H9 (cell line): ENCODE measurements around the gene LDB2. TPM values are rescaled to one million over a fixed set of nuclear protein-coding genes. Genes with fewer than 3 reads are reported as not detected.

Source experiments
- DNase-seq: peaks from one replicate; pipeline ENCODE4 v3.0.0-alpha.2; 2017
- H2AFZ ChIP-seq: one replicate; pipeline ENCODE4 v1.6.1; 2013; ENCODE audit warnings: mild to moderate bottlenecking, low read length, control low read depth, moderate library complexity
- H2AK5ac ChIP-seq: 2 replicates; pipeline ENCODE4 v1.6.1; 2013; ENCODE audit warnings: low read length, control low read depth, mixed read lengths; ENCODE audit not compliant: insufficient read length
- H2BK120ac ChIP-seq: one replicate; pipeline ENCODE4 v1.6.1; 2013; ENCODE audit warnings: low read depth, mild to moderate bottlenecking, low read length, control low read depth, inconsistent platforms; ENCODE audit not compliant: poor library complexity, severe bottlenecking
- H2BK12ac ChIP-seq: 2 replicates; pipeline ENCODE4 v1.6.1; 2013; ENCODE audit warnings: low read length, control low read depth, mixed read lengths, low read depth; ENCODE audit not compliant: insufficient read length
- H2BK15ac ChIP-seq: 2 replicates; pipeline ENCODE4 v1.6.1; 2013; ENCODE audit warnings: low read depth, low read length, control low read depth
- H2BK20ac ChIP-seq: one replicate; pipeline ENCODE4 v1.6.1; 2013; ENCODE audit warnings: low read depth, mild to moderate bottlenecking, low read length, control low read depth, inconsistent platforms; ENCODE audit not compliant: poor library complexity, severe bottlenecking
- H2BK5ac ChIP-seq: 2 replicates; pipeline ENCODE4 v1.6.1; 2013; ENCODE audit warnings: low read length, control low read depth, mixed read lengths; ENCODE audit not compliant: insufficient read length
- H3K14ac ChIP-seq: 2 replicates; pipeline ENCODE4 v1.6.1; 2013; ENCODE audit warnings: low read length, control low read depth; ENCODE audit not compliant: insufficient read depth
- H3K18ac ChIP-seq: 2 replicates; pipeline ENCODE4 v1.6.1; 2013; ENCODE audit warnings: low read depth, mild to moderate bottlenecking, mixed read lengths, low read length, control low read depth; ENCODE audit not compliant: insufficient read length
- H3K23ac ChIP-seq: 2 replicates; pipeline ENCODE4 v1.6.1; 2013; ENCODE audit warnings: low read length, control low read depth, mixed read lengths, low read depth; ENCODE audit not compliant: insufficient read length
- H3K23me2 ChIP-seq: 2 replicates; pipeline ENCODE4 v1.6.1; 2013; ENCODE audit warnings: low read depth, mild to moderate bottlenecking, mixed read lengths, low read length, control low read depth; ENCODE audit not compliant: insufficient read length, poor library complexity, severe bottlenecking
- H3K27ac ChIP-seq: 2 replicates; pipeline ENCODE4 v1.5.1; 2013; ENCODE audit warnings: low read length, control low read depth, mixed read lengths, low read depth; ENCODE audit not compliant: insufficient read length
- H3K27me3 ChIP-seq: 2 replicates; pipeline ENCODE4 v1.6.1; 2013; ENCODE audit warnings: low read length, control low read depth, inconsistent platforms; ENCODE audit not compliant: insufficient read depth
- H3K4ac ChIP-seq: 2 replicates; pipeline ENCODE4 v1.6.1; 2013; ENCODE audit warnings: low read depth, mild to moderate bottlenecking, control low read depth, inconsistent platforms, low read length, moderate library complexity
- H3K4me1 ChIP-seq: 2 replicates; pipeline ENCODE4 v1.6.1; 2013; ENCODE audit warnings: low read length, control low read depth, inconsistent platforms; ENCODE audit not compliant: insufficient read depth
- H3K4me2 ChIP-seq: 2 replicates; pipeline ENCODE4 v1.6.1; 2013; ENCODE audit warnings: low read length, control low read depth, mixed read lengths; ENCODE audit not compliant: insufficient read length, insufficient read depth
- H3K56ac ChIP-seq: 2 replicates; pipeline ENCODE4 v1.6.1; 2013; ENCODE audit warnings: low read depth, mild to moderate bottlenecking, mixed read lengths, low read length, control low read depth; ENCODE audit not compliant: insufficient read length
- H3K79me1 ChIP-seq: 2 replicates; pipeline ENCODE4 v1.6.1; 2013; ENCODE audit warnings: low read depth, mild to moderate bottlenecking, moderate library complexity, low read length, control low read depth, inconsistent platforms; ENCODE audit not compliant: insufficient read depth, poor library complexity, severe bottlenecking
- H3K79me2 ChIP-seq: 2 replicates; pipeline ENCODE4 v1.6.1; 2013; ENCODE audit warnings: low read length, control low read depth, inconsistent platforms; ENCODE audit not compliant: insufficient read depth
- H3K9ac ChIP-seq: 2 replicates; pipeline ENCODE4 v1.6.1; 2013; ENCODE audit warnings: low read length, control low read depth, mixed read lengths; ENCODE audit not compliant: insufficient read length; ENCODE audit errors: extremely low read depth
- H3K9me3 ChIP-seq: one replicate; pipeline ENCODE4 v1.6.1; 2013; ENCODE audit warnings: low read depth, low read length, inconsistent platforms; ENCODE audit not compliant: control insufficient read depth
- H3T11ph ChIP-seq: one replicate; pipeline ENCODE4 v1.6.1; 2013; ENCODE audit warnings: mild to moderate bottlenecking, low read length, control low read depth, inconsistent platforms
- H4K20me1 ChIP-seq: one replicate; pipeline ENCODE4 v1.6.1; 2013; ENCODE audit not compliant: control insufficient read depth, insufficient read length, insufficient read depth
- H4K5ac ChIP-seq: 2 replicates; pipeline ENCODE4 v1.6.1; 2013; ENCODE audit warnings: low read depth, mild to moderate bottlenecking, mixed read lengths, low read length, control low read depth; ENCODE audit not compliant: insufficient read length
- H4K8ac ChIP-seq: replicated peaks from 2 replicates; pipeline ENCODE4 v1.6.1; 2013; ENCODE audit warnings: low read length, control low read depth, mixed read lengths, low read depth; ENCODE audit not compliant: insufficient read length
- H4K91ac ChIP-seq: 2 replicates; pipeline ENCODE4 v1.6.1; 2013; ENCODE audit warnings: low read depth, mild to moderate bottlenecking, moderate library complexity, mixed read lengths, low read length, control low read depth; ENCODE audit not compliant: insufficient read length
- H3K27ac Mint-ChIP-seq, 3 experiments: 2 replicates in 2 of 3; 3 replicates in 1 of 3; pipeline ENCODE4 v1.8.0; 2020 to 2021; ENCODE audit warnings: mixed read lengths in 3 of 3, mild to moderate bottlenecking in 1 of 3, moderate library complexity in 1 of 3
- H3K27me3 Mint-ChIP-seq: 2 replicates; pipeline ENCODE4 v1.8.0; 2021; ENCODE audit warnings: low read depth, mild to moderate bottlenecking, moderate library complexity, mixed read lengths
- H3K36me3 Mint-ChIP-seq, 3 experiments: 2 replicates in 2 of 3; 3 replicates in 1 of 3; pipeline ENCODE4 v1.8.0; 2020 to 2021; ENCODE audit warnings: low read depth in 3 of 3, mixed read lengths in 3 of 3; ENCODE audit not compliant: insufficient read depth in 1 of 3
- H3K4me1 Mint-ChIP-seq, 2 experiments: 2 replicates each; pipeline ENCODE4 v1.8.0; 2020; ENCODE audit warnings: mixed read lengths in 2 of 2
- H3K4me3 Mint-ChIP-seq, 2 experiments: 2 replicates in 1 of 2; 3 replicates in 1 of 2; pipeline ENCODE4 v1.8.0; 2020 to 2021; ENCODE audit warnings: mild to moderate bottlenecking in 2 of 2, mixed read lengths in 2 of 2, moderate library complexity in 1 of 2
- H3K9me3 Mint-ChIP-seq, 2 experiments: 2 replicates in 1 of 2; 3 replicates in 1 of 2; pipeline ENCODE4 v1.8.0; 2020; ENCODE audit warnings: mild to moderate bottlenecking in 2 of 2, mixed read lengths in 2 of 2, moderate library complexity in 1 of 2
- WGBS: extraction: QIAGEN DNeasy Blood & Tissue Kit; methylation state at CpG from one replicate; pipeline ENCODE4 v1.1.7; 2013; ENCODE audit warnings: missing lambda C conversion rate, low lambda C conversion rate, mixed read lengths; ENCODE audit not compliant: insufficient read length; ENCODE audit errors: extremely low coverage; 5-methylcytosine and 5-hydroxymethylcytosine counted together
- total RNA-seq: library from RNA; stranded (reverse); gene quantifications from 2 replicates; pipeline ENCODE4 v1.2.1, GENCODE V29; 2021
- TF ChIP-seq, protein P1 (sequence below): fragments of 200-600 bp; sonication (generic); conservative IDR thresholded peaks from 3 replicates; pipeline ENCODE4 v1.8.0; 2021; ENCODE audit warnings: antibody characterized with exemption, mild to moderate bottlenecking

LDB2 gene
- total RNA-seq, 1 experiment from 2014 or later = 22.5 TPM

DNA sequence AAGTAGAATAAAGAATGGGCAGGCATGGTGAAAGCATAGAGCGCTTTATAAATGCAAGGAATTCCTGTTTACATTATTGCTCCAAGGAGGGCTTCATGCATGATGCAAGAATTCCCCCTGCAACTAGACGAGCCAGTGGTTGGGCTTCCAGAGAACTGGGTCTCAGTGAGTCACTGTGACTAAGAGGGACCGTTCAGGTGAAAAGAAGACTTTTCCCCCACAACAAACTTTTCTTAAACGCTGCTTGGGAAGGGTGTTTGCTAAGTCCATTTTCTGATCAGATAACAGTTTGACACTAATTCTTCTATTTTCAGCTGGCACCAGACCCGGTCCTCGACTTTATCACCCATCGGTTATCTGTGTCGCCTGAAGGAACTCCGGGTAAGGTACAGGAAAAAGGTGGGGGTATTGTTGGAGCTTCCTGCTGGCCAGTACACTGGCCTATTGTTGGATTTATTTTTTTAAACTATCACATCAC lies 40.1 kb downstream of the LDB2 start:
- Histone ChIP-seq H3K9me3 (no peaks in the 10 kb centered on the region), H3K79me2 (peaks cover 5% of the 10 kb centered on the region; the same call in 1 of the 2 replicates), H3K23me2 (no peaks in the 10 kb centered on the region), H2BK5ac (no peak overlapping the region), H4K20me1 (no peaks in the 10 kb centered on the region), H2AK5ac (no peak overlapping the region), H2BK20ac (no peak overlapping the region), H3K23ac (no peak overlapping the region), H3K9ac (no peak overlapping the region), H3K4me2 (no peak overlapping the region), H4K8ac (no peak overlapping the region), H2AFZ (no peak overlapping the region), H3K79me1 (no peaks in the 10 kb centered on the region), H2BK12ac (no peak overlapping the region), H3K14ac (no peak overlapping the region), H3K4ac (no peak overlapping the region), H4K91ac (no peak overlapping the region), H3K27me3 (no peaks in the 10 kb centered on the region), H3K18ac (no peak overlapping the region), H4K5ac (no peak overlapping the region), H3K56ac (no peak overlapping the region), H2BK120ac (no peak overlapping the region), H2BK15ac (no peak overlapping the region), H3T11ph (no peak overlapping the region), H3K27ac (peak overlapping the region; percentile 20), H3K4me1 (peaks cover 16% of the 10 kb centered on the region)
- Mint-ChIP-seq H3K9me3 (no peaks in the 10 kb centered on the region), H3K4me3 (no peak overlapping the region), H3K27ac (peak overlapping the region in 1 of 3 experiments; percentile 68; a peak in 1 of 7 replicates), H3K27me3 (no peaks in the 10 kb centered on the region), H3K36me3 (peaks cover 0 to 5% (median 0%) of the 10 kb centered on the region in 3 experiments; a peak in 2 of 7 replicates), H3K4me1 (peaks cover 43 to 49% of the 10 kb centered on the region in 2 experiments)
- TF ChIP-seq, protein P1, sequence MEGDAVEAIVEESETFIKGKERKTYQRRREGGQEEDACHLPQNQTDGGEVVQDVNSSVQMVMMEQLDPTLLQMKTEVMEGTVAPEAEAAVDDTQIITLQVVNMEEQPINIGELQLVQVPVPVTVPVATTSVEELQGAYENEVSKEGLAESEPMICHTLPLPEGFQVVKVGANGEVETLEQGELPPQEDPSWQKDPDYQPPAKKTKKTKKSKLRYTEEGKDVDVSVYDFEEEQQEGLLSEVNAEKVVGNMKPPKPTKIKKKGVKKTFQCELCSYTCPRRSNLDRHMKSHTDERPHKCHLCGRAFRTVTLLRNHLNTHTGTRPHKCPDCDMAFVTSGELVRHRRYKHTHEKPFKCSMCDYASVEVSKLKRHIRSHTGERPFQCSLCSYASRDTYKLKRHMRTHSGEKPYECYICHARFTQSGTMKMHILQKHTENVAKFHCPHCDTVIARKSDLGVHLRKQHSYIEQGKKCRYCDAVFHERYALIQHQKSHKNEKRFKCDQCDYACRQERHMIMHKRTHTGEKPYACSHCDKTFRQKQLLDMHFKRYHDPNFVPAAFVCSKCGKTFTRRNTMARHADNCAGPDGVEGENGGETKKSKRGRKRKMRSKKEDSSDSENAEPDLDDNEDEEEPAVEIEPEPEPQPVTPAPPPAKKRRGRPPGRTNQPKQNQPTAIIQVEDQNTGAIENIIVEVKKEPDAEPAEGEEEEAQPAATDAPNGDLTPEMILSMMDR = no peak
- no CpG with 5 or more reads among the region's 9 CpGs for WGBS
- DNase-seq = no peak
